K562 (cell line): ENCODE measurements around the gene ASNS. TPM values are rescaled to one million over a fixed set of nuclear protein-coding genes. Genes with fewer than 3 reads are reported as not detected.

Source experiments
- ATAC-seq: fragments of 200-7000 bp; cut with Tn5 transposase; 3 replicates; pipeline ENCODE4 v1.9.1; 2020; ENCODE audit warnings: moderate library complexity
- BruUV-seq: library from RNA; stranded (reverse); fragments of 400-500 nt; replicated peaks from 2 replicates; lab custom pipeline; 2021; lab: Mats Ljungman, UMichigan
- CTCF ChIA-PET: fragments of 300-600 bp; formaldehyde crosslinking; extraction: SDS; loops from one replicate; lab custom pipeline; 2021; ENCODE audit warnings: low intra/inter-chr PET ratio; lab: Yijun Ruan, JAX
- POLR2A ChIA-PET: fragments of 300-600, 350-650 bp; sonication (Branson Sonifier 250); formaldehyde crosslinking; extraction: SDS; loops from one replicate; lab custom pipeline; 2021; ENCODE audit warnings: antibody characterized with exemption, inconsistent platforms; lab: Yijun Ruan, JAX
- DNase-seq, 4 experiments: peaks; one replicate each; pipeline versions ENCODE4 v3.0.0 to v3.0.0-alpha.2; 2011 to 2018; ENCODE audit warnings: low spot score in 3 of 4, mixed read lengths in 3 of 4; ENCODE audit errors: extremely low read depth in 1 of 4
- FAIRE-seq: peaks from 2 replicates; lab custom pipeline; 2011; peaks lifted over from hg19 to GRCh38; lab: Jason Lieb, UNC
- H2AFZ ChIP-seq: 2 replicates; pipeline ENCODE4 v1.6.0; 2011; ENCODE audit warnings: low read depth, low read length, control low read depth, inconsistent platforms
- H3K27ac ChIP-seq: fragments of 200-600 bp; 3 replicates; pipeline ENCODE4 v1.8.0; 2011; ENCODE audit warnings: low read depth, mild to moderate bottlenecking, control low read depth, inconsistent platforms, low read length, moderate library complexity, mixed read lengths; ENCODE audit errors: extremely low read depth
- H3K27me3 ChIP-seq, 2 experiments: fragments of 300-600 bp in 1 of 2; 2 replicates in 1 of 2; 3 replicates in 1 of 2; pipeline versions ENCODE4 v1.6.0 to v1.8.0; 2011; ENCODE audit warnings: inconsistent platforms in 2 of 2, low read length in 2 of 2, mild to moderate bottlenecking in 1 of 2, mixed read lengths in 1 of 2, moderate library complexity in 1 of 2; ENCODE audit not compliant: control insufficient read depth in 2 of 2, insufficient read depth in 2 of 2
- H3K36me3 ChIP-seq: fragments of 300-600 bp; 3 replicates; pipeline ENCODE4 v1.8.0; 2011; ENCODE audit warnings: mild to moderate bottlenecking, low read length, inconsistent platforms; ENCODE audit not compliant: control insufficient read depth, insufficient read depth
- H3K4me1 ChIP-seq, 2 experiments: fragments of 200-600 bp in 1 of 2; replicated peaks in 1 of 2; 2 replicates in 1 of 2; 3 replicates in 1 of 2; pipeline versions ENCODE4 v1.5.1 to v1.8.0; 2011; ENCODE audit warnings: inconsistent platforms in 2 of 2, low read length in 2 of 2, mild to moderate bottlenecking in 1 of 2, mixed read lengths in 1 of 2, moderate library complexity in 1 of 2; ENCODE audit not compliant: control insufficient read depth in 2 of 2, insufficient read depth in 2 of 2
- H3K4me2 ChIP-seq: 2 replicates; pipeline ENCODE4 v1.6.1; 2011; ENCODE audit warnings: low read length, control low read depth, inconsistent platforms, mixed read lengths; ENCODE audit not compliant: insufficient read depth
- H3K4me3 ChIP-seq: fragments of 200-600 bp; sonication (generic), shearing (Covaris generic); 2 replicates; pipeline ENCODE4 v1.5.1; 2016; ENCODE audit warnings: control low read depth, inconsistent platforms
- H3K79me2 ChIP-seq: fragments of 200-600 bp; 3 replicates; pipeline ENCODE4 v1.8.0; 2011; ENCODE audit warnings: low read length, inconsistent platforms; ENCODE audit not compliant: control insufficient read depth, insufficient read depth
- H3K9ac ChIP-seq, 2 experiments: 2 replicates each; pipeline versions ENCODE4 v1.6.0 to v1.6.1; 2011; ENCODE audit warnings: low read depth in 2 of 2, low read length in 2 of 2, control low read depth in 1 of 2, inconsistent platforms in 1 of 2, mild to moderate bottlenecking in 1 of 2, mixed read lengths in 1 of 2; ENCODE audit not compliant: insufficient read depth in 1 of 2
- H3K9me1 ChIP-seq: one replicate; pipeline ENCODE4 v1.6.0; 2011; ENCODE audit warnings: inconsistent platforms, mild to moderate bottlenecking, low read length, moderate library complexity; ENCODE audit not compliant: control insufficient read depth, insufficient read depth
- H3K9me3 ChIP-seq: replicated peaks from 2 replicates; pipeline ENCODE4 v1.5.1; 2011; ENCODE audit warnings: low read depth, low read length, inconsistent platforms; ENCODE audit not compliant: control insufficient read depth, insufficient read depth
- H4K20me1 ChIP-seq: replicated peaks from 2 replicates; pipeline ENCODE4 v1.6.1; 2011; ENCODE audit warnings: low read length, inconsistent platforms, mixed read lengths; ENCODE audit not compliant: control insufficient read depth, insufficient read depth
- ARID4B ChIP-seq: sonication (generic); formaldehyde crosslinking; IDR thresholded peaks from 2 replicates; pipeline ENCODE4 v1.8.0; 2022; ENCODE audit warnings: mild to moderate bottlenecking, missing genetic modification reagents
- GATAD2A ChIP-seq: fragments of 450-650 bp; IDR thresholded peaks from 2 replicates; pipeline ENCODE4 v1.6.1; 2017
- GTF3C2 ChIP-seq: IDR thresholded peaks from 3 replicates; pipeline ENCODE4 v1.6.1; 2011; ENCODE audit warnings: borderline replicate concordance, mild to moderate bottlenecking, moderate library complexity; ENCODE audit not compliant: insufficient read length; ENCODE audit errors: extremely low read depth
- HMBOX1 ChIP-seq: sonication (generic); IDR thresholded peaks from 2 replicates; pipeline ENCODE4 v1.6.1; 2016
- MEF2A ChIP-seq: IDR thresholded peaks from 2 replicates; pipeline ENCODE4 v1.6.1; 2011; ENCODE audit warnings: low read depth, mild to moderate bottlenecking, low read length, moderate library complexity; ENCODE audit not compliant: control insufficient read depth
- MITF ChIP-seq: IDR thresholded peaks from 2 replicates; pipeline ENCODE4 v1.6.1; 2014; ENCODE audit warnings: antibody characterized with exemption
- NCOA4 ChIP-seq: fragments of 450-650 bp; IDR thresholded peaks from 2 replicates; pipeline ENCODE4 v1.6.1; 2018; ENCODE audit warnings: mild to moderate bottlenecking; ENCODE audit not compliant: partially characterized antibody
- SNRNP70 ChIP-seq: fragments of 200-400 bp; formaldehyde crosslinking; optimal IDR thresholded peaks from 2 replicates; pipeline ENCODE3; 2017; ENCODE audit warnings: low read depth, low read length
- SRSF3 ChIP-seq: fragments of 200-400 bp; formaldehyde crosslinking; IDR thresholded peaks from 2 replicates; pipeline ENCODE4 v1.6.1; 2016; ENCODE audit warnings: mild to moderate bottlenecking, low read length, moderate library complexity; ENCODE audit not compliant: insufficient read depth
- ZBTB1 ChIP-seq: sonication (generic); formaldehyde crosslinking; IDR thresholded peaks from 2 replicates; pipeline ENCODE4 v1.8.1; 2023; ENCODE audit warnings: missing genetic modification reagents, low read depth, mild to moderate bottlenecking, borderline replicate concordance
- ZNF174 ChIP-seq: fragments of 250-450 bp; sonication (Bioruptor Pico); IDR thresholded peaks from 2 replicates; pipeline ENCODE4 v1.4.0; 2020; ENCODE audit warnings: mild to moderate bottlenecking
- ZNF445 ChIP-seq: fragments of 250-450 bp; sonication (Bioruptor Pico); IDR thresholded peaks from 2 replicates; pipeline ENCODE4 v1.4.0; 2020; ENCODE audit warnings: low read depth, mild to moderate bottlenecking, moderate library complexity
- ZNF507 ChIP-seq: conservative IDR thresholded peaks from 2 replicates; pipeline ENCODE4 v1.6.1; 2017; ENCODE audit warnings: missing genetic modification characterization, missing compliant biosample characterization
- ZNF561 ChIP-seq: fragments of 450-650 bp; formaldehyde crosslinking; conservative IDR thresholded peaks from 2 replicates; pipeline ENCODE4 v1.4.0; 2020; ENCODE audit warnings: mild to moderate bottlenecking, moderate library complexity
- WGBS: fragments of 100-300 bp; shearing (Covaris generic); methylation state at CpG from one replicate; pipeline ENCODE4 v1.1.6; 2016; ENCODE audit warnings: low coverage, mixed read lengths; ENCODE audit not compliant: insufficient coverage; ENCODE audit errors: missing lambda C conversion rate; 5-methylcytosine and 5-hydroxymethylcytosine counted together
- in situ Hi-C: fragments of 300-500 bp; cut with MboI; formaldehyde crosslinking; loops from 4 replicates; pipeline ENCODE4 v1.15.0; 2018; ENCODE audit warnings: inconsistent platforms, mixed read lengths
- intact Hi-C: fragments of 100-400 bp; cut with micrococcal nuclease; formaldehyde crosslinking; loops from 2 replicates; pipeline ENCODE4 v1.14.2; 2022
- polyA plus RNA-seq, 8 experiments: library from polyadenylated mRNA; depleted of rRNA in 4 of 8; stranded (reverse) in 5 of 8; unstranded in 3 of 8; fragments of >200 nt; fragmentation: Nextera tagmentation in 2 of 8; fragmentation: Illumina TruSeq in 1 of 8; extraction: Ambion mirVana in 2 of 8; extraction: Trizol in 1 of 8; gene quantifications; 2 replicates each; pipeline versions ENCODE4 v1.2.1 to v1.2.3, GENCODE V29; 2011 to 2014; ENCODE audit warnings: inconsistent platforms in 1 of 8, missing spikeins in 1 of 8
- total RNA-seq, 7 experiments: library from RNA; depleted of rRNA in 6 of 7; stranded (reverse); fragments of >200 nt in 6 of 7; fragmentation: Illumina TruSeq in 2 of 7; extraction: Trizol in 2 of 7; gene quantifications; 2 replicates each; pipeline versions ENCODE4 v1.2.1 to v1.2.3, GENCODE V29; 2011 to 2021; ENCODE audit warnings: low replicate concordance in 1 of 7

The ASNS gene
- total and polyA plus RNA-seq, 9 of the 15 experiments (the other 6 are each of a cell fraction or from before 2014, with no cell fraction given): 42.1 to 354 (median 215) TPM

- Histone ChIP-seq H3K9me3 (no peaks in the 10 kb centered on the region), H3K36me3 (peaks cover 15% of the 10 kb centered on the region), H2AFZ (peak overlapping the region; percentile 0; the same call in 1 of the 2 replicates), H3K27ac (no peak overlapping the region), H3K79me2 (peaks cover 36% of the 10 kb centered on the region), H3K9me1 (peaks cover 3% of the 10 kb centered on the region), H3K4me1 (peaks cover 9 to 23% of the 10 kb centered on the region in 2 experiments; a peak in 4 of 5 replicates), H3K9ac (no peak overlapping the region), H3K27me3 (no peaks in the 10 kb centered on the region), H3K4me2 (no peak overlapping the region), H3K4me3 (no peak overlapping the region), H4K20me1 (peaks cover 6% of the 10 kb centered on the region; the same call in 1 of the 2 replicates)
- ATAC-seq (no peak), DNase-seq (no peak), FAIRE-seq (no peak)
- CTCF ChIA-PET: no interaction called here
- in situ Hi-C loops: no loop called here
- WGBS: 82% methylated on average over 3 of the region's 3 CpGs
- intact Hi-C loops: no loop called here
- BruUV-seq: no TSS peak
- POLR2A ChIA-PET: no interaction called here
- TF ChIP-seq GATAD2A (no peak), GTF3C2 (no peak), ARID4B (CRISPR knock-in tag) (no peak), ZBTB1 (CRISPR knock-in tag) (no peak), SRSF3 (no peak), MEF2A (no peak), ZNF507 (tag) (no peak), ZNF445 (no peak), ZNF561 (CRISPR knock-in tag) (no peak), NCOA4 (no peak), HMBOX1 (no peak), SNRNP70 (no peak), MITF (no peak), ZNF174 (CRISPR knock-in tag) (no peak)
Observed at GRCh38 chr7:97873606-97874005, 1.4 kb upstream of the ASNS start.
